ENCODE results near the gene EYA4.

DNA sequence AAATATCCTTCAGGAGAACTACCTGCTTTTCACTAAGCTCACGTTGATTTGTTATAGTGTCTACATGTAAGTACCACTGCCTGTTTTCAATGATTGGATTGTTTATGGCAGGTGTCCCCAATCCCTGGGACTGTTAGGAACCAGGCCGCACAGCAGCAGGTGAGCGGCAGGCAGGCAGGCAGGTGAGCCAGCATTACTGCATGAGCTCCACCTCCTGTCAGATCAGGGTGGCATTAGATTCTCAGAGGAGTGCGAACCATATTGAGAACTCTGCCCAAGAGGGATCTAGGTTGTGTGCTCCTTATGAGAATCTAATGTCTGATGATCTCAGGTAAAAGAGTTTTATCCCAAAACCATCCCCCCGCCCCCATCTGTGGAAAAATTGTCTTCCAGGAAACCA is 303.3 kb downstream of the EYA4 start:
- TF ChIP-seq CTCF (tag by site-specific recombination; IDR thresholded peaks at IDR 0.05) (no peak), ZNF677 (tag by site-specific recombination; IDR thresholded peaks at IDR 0.05) (no peak), ZNF670 (tag by site-specific recombination; IDR thresholded peaks at IDR 0.05; ENCODE audit: low read depth) (no peak), ZEB2 (tag by site-specific recombination; IDR thresholded peaks at IDR 0.05) (no peak), ZNF621 (tag by site-specific recombination; IDR thresholded peaks at IDR 0.05) (no peak), TRIM28 (IDR thresholded peaks at IDR 0.05; ENCODE audit: borderline replicate concordance, low read length) (no peak), MYNN (tag by site-specific recombination; IDR thresholded peaks at IDR 0.05; ENCODE audit: borderline replicate concordance) (no peak), ZBTB10 (tag by site-specific recombination; IDR thresholded peaks at IDR 0.05) (no peak), ZNF184 (tag by site-specific recombination; IDR thresholded peaks at IDR 0.05) (no peak)
- TF ChIP-seq, protein P1, sequence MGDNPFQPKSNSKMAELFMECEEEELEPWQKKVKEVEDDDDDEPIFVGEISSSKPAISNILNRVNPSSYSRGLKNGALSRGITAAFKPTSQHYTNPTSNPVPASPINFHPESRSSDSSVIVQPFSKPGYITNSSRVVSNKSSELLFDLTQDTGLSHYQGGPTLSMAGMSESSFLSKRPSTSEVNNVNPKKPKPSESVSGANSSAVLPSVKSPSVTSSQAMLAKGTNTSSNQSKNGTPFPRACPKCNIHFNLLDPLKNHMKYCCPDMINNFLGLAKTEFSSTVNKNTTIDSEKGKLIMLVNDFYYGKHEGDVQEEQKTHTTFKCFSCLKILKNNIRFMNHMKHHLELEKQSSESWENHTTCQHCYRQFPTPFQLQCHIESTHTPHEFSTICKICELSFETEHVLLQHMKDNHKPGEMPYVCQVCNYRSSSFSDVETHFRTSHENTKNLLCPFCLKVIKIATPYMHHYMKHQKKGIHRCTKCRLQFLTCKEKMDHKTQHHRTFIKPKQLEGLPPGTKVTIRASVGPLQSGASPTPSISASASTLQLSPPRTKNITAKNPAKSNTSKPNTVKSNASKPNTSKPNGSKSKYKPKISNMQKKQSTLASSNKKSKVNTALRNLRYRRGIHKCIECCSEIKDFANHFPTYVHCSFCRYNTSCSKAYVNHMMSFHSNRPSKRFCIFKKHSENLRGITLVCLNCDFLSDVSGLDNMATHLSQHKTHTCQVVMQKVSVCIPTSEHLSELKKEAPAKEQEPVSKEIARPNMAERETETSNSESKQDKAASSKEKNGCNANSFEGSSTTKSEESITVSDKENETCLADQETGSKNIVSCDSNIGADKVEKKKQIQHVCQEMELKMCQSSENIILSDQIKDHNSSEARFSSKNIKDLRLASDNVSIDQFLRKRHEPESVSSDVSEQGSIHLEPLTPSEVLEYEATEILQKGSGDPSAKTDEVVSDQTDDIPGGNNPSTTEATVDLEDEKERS (tag by site-specific recombination; IDR thresholded peaks at IDR 0.05) = no peak
- TF ChIP-seq, protein P2, sequence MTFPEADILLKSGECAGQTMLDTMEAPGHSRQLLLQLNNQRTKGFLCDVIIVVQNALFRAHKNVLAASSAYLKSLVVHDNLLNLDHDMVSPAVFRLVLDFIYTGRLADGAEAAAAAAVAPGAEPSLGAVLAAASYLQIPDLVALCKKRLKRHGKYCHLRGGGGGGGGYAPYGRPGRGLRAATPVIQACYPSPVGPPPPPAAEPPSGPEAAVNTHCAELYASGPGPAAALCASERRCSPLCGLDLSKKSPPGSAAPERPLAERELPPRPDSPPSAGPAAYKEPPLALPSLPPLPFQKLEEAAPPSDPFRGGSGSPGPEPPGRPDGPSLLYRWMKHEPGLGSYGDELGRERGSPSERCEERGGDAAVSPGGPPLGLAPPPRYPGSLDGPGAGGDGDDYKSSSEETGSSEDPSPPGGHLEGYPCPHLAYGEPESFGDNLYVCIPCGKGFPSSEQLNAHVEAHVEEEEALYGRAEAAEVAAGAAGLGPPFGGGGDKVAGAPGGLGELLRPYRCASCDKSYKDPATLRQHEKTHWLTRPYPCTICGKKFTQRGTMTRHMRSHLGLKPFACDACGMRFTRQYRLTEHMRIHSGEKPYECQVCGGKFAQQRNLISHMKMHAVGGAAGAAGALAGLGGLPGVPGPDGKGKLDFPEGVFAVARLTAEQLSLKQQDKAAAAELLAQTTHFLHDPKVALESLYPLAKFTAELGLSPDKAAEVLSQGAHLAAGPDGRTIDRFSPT (tag by site-specific recombination; IDR thresholded peaks at IDR 0.05) = no peak
